PC-9 (cell line): ENCODE data around the gene DNTTIP2.

Source experiments
- CTCF ChIP-seq: fragments of 200-600 bp; sonication (generic); conservative IDR thresholded peaks from 2 replicates; pipeline ENCODE4 v1.6.1; 2017; ENCODE audit warnings: mixed run types, antibody characterized with exemption, mild to moderate bottlenecking, moderate library complexity
- EZH2 ChIP-seq: fragments of 200-600 bp; sonication (generic); IDR thresholded peaks from 2 replicates; pipeline ENCODE4 v1.8.0; 2017; ENCODE audit warnings: antibody characterized with exemption, low read depth

GRCh38 chr1:93842750-93843500, 36.1 kb downstream of the DNTTIP2 start:
- TF ChIP-seq CTCF (no peak), EZH2 (no peak)
